Measurements from ENCODE around the gene JUP.

The JUP gene

GRCh38 chr17:41792845-41793783 is 6.6 kb upstream of the JUP start:
- no peak for TF ChIP-seq POLR2AphosphoS5 (IDR thresholded peaks at IDR 0.05; ENCODE audit: low read depth, low read length)
- TF ChIP-seq SIN3A (IDR thresholded peaks at IDR 0.05; ENCODE audit: borderline replicate concordance, insufficient read depth, low read length), result no peak
- no peak for TF ChIP-seq TAF1 (IDR thresholded peaks at IDR 0.05; ENCODE audit: borderline replicate concordance, insufficient read depth, low read length)
- TF ChIP-seq REST (IDR thresholded peaks at IDR 0.05; ENCODE audit: insufficient read depth in 1 of 2, low read depth in 2 of 2, low read length in 2 of 2), result no peak
- no peak for TF ChIP-seq FOXP2 (optimal IDR thresholded peaks at IDR 0.05; ENCODE audit: borderline replicate concordance, extremely low read depth, extremely low read length, insufficient read depth)

GRCh38 chr17:41787021-41787418 is 509 bp upstream of the JUP start:
- no peak for TF ChIP-seq REST (IDR thresholded peaks at IDR 0.05; ENCODE audit: insufficient read depth in 1 of 2, low read depth in 2 of 2, low read length in 2 of 2)
- TF ChIP-seq POLR2AphosphoS5 (IDR thresholded peaks at IDR 0.05; ENCODE audit: low read depth, low read length), result no peak
- TF ChIP-seq SIN3A (IDR thresholded peaks at IDR 0.05; ENCODE audit: borderline replicate concordance, insufficient read depth, low read length), result no peak
- no peak for TF ChIP-seq FOXP2 (optimal IDR thresholded peaks at IDR 0.05; ENCODE audit: borderline replicate concordance, extremely low read depth, extremely low read length, insufficient read depth)
- TF ChIP-seq TAF1 (IDR thresholded peaks at IDR 0.05; ENCODE audit: borderline replicate concordance, insufficient read depth, low read length), result no peak

GRCh38 chr17:41785859-41786226 is 668 bp downstream of the JUP start:
- TF ChIP-seq FOXP2 (optimal IDR thresholded peaks at IDR 0.05; ENCODE audit: borderline replicate concordance, extremely low read depth, extremely low read length, insufficient read depth), result no peak
- TF ChIP-seq SIN3A (IDR thresholded peaks at IDR 0.05; ENCODE audit: borderline replicate concordance, insufficient read depth, low read length), result no peak
- no peak for TF ChIP-seq POLR2AphosphoS5 (IDR thresholded peaks at IDR 0.05; ENCODE audit: low read depth, low read length)
- TF ChIP-seq TAF1 (IDR thresholded peaks at IDR 0.05; ENCODE audit: borderline replicate concordance, insufficient read depth, low read length), result no peak

- no peak for TF ChIP-seq FOXP2 (optimal IDR thresholded peaks at IDR 0.05; ENCODE audit: borderline replicate concordance, extremely low read depth, extremely low read length, insufficient read depth)
- no peak for TF ChIP-seq POLR2AphosphoS5 (IDR thresholded peaks at IDR 0.05; ENCODE audit: low read depth, low read length)
- no peak for TF ChIP-seq SIN3A (IDR thresholded peaks at IDR 0.05; ENCODE audit: borderline replicate concordance, insufficient read depth, low read length)
- TF ChIP-seq TAF1 (IDR thresholded peaks at IDR 0.05; ENCODE audit: borderline replicate concordance, insufficient read depth, low read length), result no peak
- TF ChIP-seq REST (IDR thresholded peaks at IDR 0.05; ENCODE audit: insufficient read depth in 1 of 2, low read depth in 2 of 2, low read length in 2 of 2), result no peak
Measured at GRCh38 chr17:41785091-41785858, 1.2 kb downstream of the JUP start.

GRCh38 chr17:41784207-41784744 is 2.2 kb downstream of the JUP start:
- TF ChIP-seq POLR2AphosphoS5 (IDR thresholded peaks at IDR 0.05; ENCODE audit: low read depth, low read length) (no peak), FOXP2 (optimal IDR thresholded peaks at IDR 0.05; ENCODE audit: borderline replicate concordance, extremely low read depth, extremely low read length, insufficient read depth) (no peak), SIN3A (IDR thresholded peaks at IDR 0.05; ENCODE audit: borderline replicate concordance, insufficient read depth, low read length) (no peak), TAF1 (IDR thresholded peaks at IDR 0.05; ENCODE audit: borderline replicate concordance, insufficient read depth, low read length) (no peak)

All from PFSK-1 (cell line).